Retinal pigment epithelial cell (primary cell): ENCODE data around the gene CD2.
A peak's percentile ranks its signal among the peaks of the same experiment; 100 is the strongest.

Experiments
- DNase-seq: peaks from one replicate; pipeline ENCODE4 v3.0.0-alpha.2; 2010; ENCODE audit warnings: low read depth
- H3K4me3 ChIP-seq: 2 replicates; pipeline ENCODE4 v1.5.1; 2011; ENCODE audit warnings: mild to moderate bottlenecking, low read length, control low read depth, moderate library complexity
- TF ChIP-seq, protein P1 (sequence below): conservative IDR thresholded peaks from 2 replicates; pipeline ENCODE4 v1.5.1; 2011; ENCODE audit warnings: low read depth, low read length, control low read depth, inconsistent platforms

CD2 gene

DNA sequence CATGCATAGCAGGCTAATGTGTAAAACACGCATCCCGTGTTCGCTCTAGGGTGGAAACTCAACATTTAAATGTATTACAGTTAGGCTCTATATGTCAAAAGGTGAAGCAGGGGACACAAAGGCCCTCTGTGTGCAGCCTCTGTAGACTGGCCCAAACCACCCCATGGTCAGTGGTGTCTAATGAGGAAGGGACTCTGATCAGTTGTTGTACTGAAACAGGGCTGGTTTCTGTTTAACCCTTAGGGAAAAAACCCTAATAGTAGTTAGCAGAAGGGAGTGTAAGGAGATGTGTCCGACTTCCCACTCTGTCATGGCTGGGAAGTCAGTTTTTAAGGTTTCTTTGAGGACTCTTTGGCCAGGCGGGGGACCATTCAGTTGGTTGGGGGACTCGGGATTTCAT lies 21.5 kb upstream of the CD2 start:
- no peak overlapping the region for H3K4me3 ChIP-seq
- DNase-seq: no peak
- TF ChIP-seq, protein P1, sequence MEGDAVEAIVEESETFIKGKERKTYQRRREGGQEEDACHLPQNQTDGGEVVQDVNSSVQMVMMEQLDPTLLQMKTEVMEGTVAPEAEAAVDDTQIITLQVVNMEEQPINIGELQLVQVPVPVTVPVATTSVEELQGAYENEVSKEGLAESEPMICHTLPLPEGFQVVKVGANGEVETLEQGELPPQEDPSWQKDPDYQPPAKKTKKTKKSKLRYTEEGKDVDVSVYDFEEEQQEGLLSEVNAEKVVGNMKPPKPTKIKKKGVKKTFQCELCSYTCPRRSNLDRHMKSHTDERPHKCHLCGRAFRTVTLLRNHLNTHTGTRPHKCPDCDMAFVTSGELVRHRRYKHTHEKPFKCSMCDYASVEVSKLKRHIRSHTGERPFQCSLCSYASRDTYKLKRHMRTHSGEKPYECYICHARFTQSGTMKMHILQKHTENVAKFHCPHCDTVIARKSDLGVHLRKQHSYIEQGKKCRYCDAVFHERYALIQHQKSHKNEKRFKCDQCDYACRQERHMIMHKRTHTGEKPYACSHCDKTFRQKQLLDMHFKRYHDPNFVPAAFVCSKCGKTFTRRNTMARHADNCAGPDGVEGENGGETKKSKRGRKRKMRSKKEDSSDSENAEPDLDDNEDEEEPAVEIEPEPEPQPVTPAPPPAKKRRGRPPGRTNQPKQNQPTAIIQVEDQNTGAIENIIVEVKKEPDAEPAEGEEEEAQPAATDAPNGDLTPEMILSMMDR: no peak

DNA sequence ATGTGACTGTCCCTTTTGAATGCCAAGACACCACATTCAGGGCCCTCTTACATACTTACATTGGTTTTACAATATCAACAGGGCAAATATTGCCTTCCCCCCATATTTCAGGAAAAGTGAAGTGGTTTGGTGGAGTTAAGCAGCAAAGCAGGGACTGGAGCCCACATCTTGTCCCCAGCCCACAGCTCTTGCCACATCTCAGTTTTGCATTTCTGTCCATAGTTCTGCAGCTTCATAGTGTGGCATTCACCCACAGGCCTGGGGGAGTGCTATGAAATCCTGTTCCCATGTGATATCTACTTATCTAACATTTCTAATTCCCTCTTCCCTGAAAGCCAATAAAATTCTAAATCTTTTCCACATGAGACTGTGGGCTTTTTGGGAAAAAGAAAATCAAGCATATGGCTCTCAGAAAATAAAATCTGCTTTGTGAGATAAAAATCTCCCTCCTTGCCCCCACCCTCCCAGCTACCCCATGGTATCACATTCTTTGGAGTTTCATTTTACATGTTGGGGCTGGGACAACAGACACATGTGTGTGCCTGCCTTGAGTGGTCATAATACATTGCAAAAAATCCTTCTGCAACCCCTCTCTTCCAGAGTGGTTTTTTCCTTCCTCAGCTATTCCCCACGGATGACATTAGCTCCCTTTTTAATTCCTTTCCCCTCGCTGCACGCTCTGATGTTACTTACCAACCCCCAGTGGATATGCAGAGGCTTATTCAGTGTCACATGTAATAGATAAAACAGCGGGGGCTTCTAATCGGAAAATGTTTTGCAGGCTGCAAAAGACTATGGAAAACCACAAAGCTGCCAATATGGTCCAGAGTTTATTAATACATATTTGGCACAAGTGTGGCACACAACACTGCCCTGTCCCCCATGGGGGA lies 20.5 kb upstream of the CD2 start:
- no peak overlapping the region for H3K4me3 ChIP-seq
- TF ChIP-seq, protein P1: no peak
- no peak for DNase-seq

GRCh38 chr1:116735246-116735645 lies 19.0 kb upstream of the CD2 start:
- no peak overlapping the region for H3K4me3 ChIP-seq
- DNase-seq: no peak
- TF ChIP-seq, protein P1: no peak

GRCh38 chr1:116737020-116737854 lies 17.0 kb upstream of the CD2 start:
- peak; percentile 4 for DNase-seq
- H3K4me3 ChIP-seq: no peak overlapping the region
- TF ChIP-seq, protein P1: peak; percentile 87

DNA sequence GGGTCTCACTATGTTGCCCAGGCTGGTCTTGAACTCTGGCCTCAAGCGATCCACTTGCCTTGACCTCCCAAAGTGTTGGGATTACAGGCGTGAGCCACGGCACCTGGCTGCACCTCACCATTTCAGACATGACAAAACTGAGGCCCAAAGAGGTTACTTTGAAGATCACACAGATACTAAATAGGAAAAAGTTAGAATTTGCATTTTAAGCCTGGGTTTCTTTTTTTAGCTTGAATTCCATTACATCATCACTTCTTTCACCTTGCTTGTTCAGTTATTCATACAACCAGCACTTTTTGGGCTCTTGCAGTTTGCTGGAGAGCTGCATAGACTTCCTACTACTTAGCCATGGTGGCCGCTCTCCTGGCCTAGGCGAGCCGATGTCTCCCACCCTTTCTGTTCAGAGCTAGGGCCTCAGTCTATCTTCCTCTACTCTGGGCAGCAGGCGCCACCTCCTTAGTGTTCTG lies 16.3 kb upstream of the CD2 start:
- H3K4me3 ChIP-seq: no peak overlapping the region
- DNase-seq: no peak
- TF ChIP-seq, protein P1: no peak

GRCh38 chr1:116738673-116739370 lies 15.4 kb upstream of the CD2 start:
- no peak for DNase-seq
- no peak overlapping the region for H3K4me3 ChIP-seq
- TF ChIP-seq, protein P1: no peak
